Posterior vena cava (tissue), 2 donors: Measurements from ENCODE around the gene CBX2. TPM values are rescaled to one million over a fixed set of nuclear protein-coding genes. Genes with fewer than 3 reads are reported as not detected.
"Not testable (repeated sequence)": the region's sequence is repeated elsewhere in the genome, so short reads cannot be mapped to it uniquely, and the experiment has no call there.

ENCODE experiments used
- DNase-seq: peaks from one replicate; pipeline ENCODE4 v3.0.0-alpha.2; 2020; ENCODE audit warnings: low spot score
- intact Hi-C, 2 donors: fragments of 100-400 bp; cut with DNase I; formaldehyde crosslinking; loops; one replicate each; pipeline versions ENCODE4 v1.14.1 to v1.14.2; 2022 to 2023
- total RNA-seq, 2 donors: library from RNA; stranded (reverse); fragmentation: NEBNext Ultra II Directional; extraction: Animal tissue kit (Norgen Biotek cat#: 25700); gene quantifications; one replicate each; pipeline ENCODE4 v1.2.1, GENCODE V29; 2021
- donor health status: DM: yes; HTN: yes; CAD: no.
- donor health status: DM: yes; HTN: yes; CAD: no.

The CBX2 gene
- total RNA-seq, 2 donors from 2014 or later = 1.6 to 1.8 TPM

GRCh38 chr17:79741751-79742588, 36.0 kb upstream of the CBX2 start:
- intact Hi-C loops = loop anchor here (10.0 kb wide), 2 partner anchors 243 to 253 kb away; no protein-coding TSS in a partner anchor
- peak; percentile 92 for DNase-seq

GRCh38 chr17:79742589-79742918, 35.4 kb upstream of the CBX2 start:
- DNase-seq = no peak
- intact Hi-C loops = loop anchor here (10.0 kb wide), 2 partner anchors 242 to 252 kb away; no protein-coding TSS in a partner anchor

GRCh38 chr17:79742951-79743476, 34.9 kb upstream of the CBX2 start:
- no peak for DNase-seq
- intact Hi-C loops = loop anchor here (10.0 kb wide), 2 partner anchors 242 to 252 kb away; no protein-coding TSS in a partner anchor

DNA sequence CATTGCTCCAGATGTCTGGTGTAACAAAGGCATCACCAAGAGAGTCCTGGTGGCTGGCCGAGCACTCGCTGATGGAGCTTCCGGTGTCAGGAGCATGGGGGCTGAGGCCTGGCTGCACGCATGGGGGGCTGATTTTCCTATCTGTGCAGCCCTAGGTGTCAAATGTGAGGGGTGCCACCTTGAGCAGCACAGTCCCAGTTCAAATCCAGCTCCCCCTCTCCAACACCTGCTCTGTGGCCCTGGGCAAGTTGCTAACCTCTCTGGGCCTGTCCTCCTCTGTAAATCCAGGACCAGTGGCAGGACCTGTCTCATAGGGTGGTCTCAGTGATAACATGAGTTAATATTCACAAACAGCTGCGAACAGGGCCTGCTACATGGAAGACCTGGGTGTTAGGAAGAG, 34.3 kb upstream of the CBX2 start:
- intact Hi-C loops = loop anchor here (10.0 kb wide), 2 partner anchors 241 to 251 kb away; no protein-coding TSS in a partner anchor
- no peak for DNase-seq

- intact Hi-C loops = loop anchor here (10.0 kb wide), 2 partner anchors 239 to 249 kb away; no protein-coding TSS in a partner anchor
- DNase-seq = no peak
These were observed 32.3 kb upstream of the CBX2 start for GRCh38 chr17:79745641-79746105.

- intact Hi-C loops = loop anchor here (10.0 kb wide), 2 partner anchors 238 to 248 kb away; no protein-coding TSS in a partner anchor
- DNase-seq = no peak
These were observed 30.9 kb upstream of the CBX2 start for GRCh38 chr17:79746889-79747507.

- no peak for DNase-seq
- intact Hi-C loops = loop anchor here (10.0 kb wide), 2 partner anchors 237 to 247 kb away; no protein-coding TSS in a partner anchor
These were observed 30.2 kb upstream of the CBX2 start for GRCh38 chr17:79747508-79748294.

GRCh38 chr17:79748295-79749099, 29.5 kb upstream of the CBX2 start:
- peak; percentile 53 for DNase-seq
- intact Hi-C loops = loop anchor here (10.0 kb wide), 2 partner anchors 236 to 246 kb away; no protein-coding TSS in a partner anchor

DNA sequence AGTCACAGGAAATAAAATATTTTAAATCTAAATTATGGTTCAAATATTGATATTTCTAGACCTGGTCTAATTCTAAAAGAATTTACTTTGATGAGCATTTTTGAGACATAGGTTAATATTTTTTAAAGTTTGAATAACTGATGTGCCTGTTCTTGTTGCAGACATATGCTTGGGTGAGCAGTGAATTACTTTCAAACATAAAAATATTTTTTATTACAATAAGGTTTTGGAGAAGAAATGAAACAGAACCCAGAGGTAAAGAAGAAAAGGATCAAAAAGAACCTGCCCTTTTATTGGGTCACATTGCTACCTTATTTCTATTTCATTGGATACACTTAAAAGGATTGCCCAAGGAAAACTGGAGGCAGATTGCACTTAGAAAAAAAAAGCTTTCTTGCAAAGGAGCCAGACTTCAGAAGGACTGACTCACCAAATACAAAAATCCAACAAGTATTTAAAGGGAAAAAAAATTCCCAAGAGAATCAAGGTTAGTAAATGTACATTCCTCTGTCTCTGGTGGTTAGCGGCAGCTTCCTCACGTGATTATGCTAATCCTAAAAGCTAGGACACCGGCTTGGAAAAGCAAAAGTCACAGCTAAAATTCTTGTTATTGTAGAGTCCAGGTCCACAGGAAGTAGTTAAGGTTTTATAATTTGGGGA, 28.7 kb upstream of the CBX2 start:
- DNase-seq = no peak
- intact Hi-C loops = loop anchor here (10.0 kb wide), 2 partner anchors 236 to 246 kb away; no protein-coding TSS in a partner anchor

DNA sequence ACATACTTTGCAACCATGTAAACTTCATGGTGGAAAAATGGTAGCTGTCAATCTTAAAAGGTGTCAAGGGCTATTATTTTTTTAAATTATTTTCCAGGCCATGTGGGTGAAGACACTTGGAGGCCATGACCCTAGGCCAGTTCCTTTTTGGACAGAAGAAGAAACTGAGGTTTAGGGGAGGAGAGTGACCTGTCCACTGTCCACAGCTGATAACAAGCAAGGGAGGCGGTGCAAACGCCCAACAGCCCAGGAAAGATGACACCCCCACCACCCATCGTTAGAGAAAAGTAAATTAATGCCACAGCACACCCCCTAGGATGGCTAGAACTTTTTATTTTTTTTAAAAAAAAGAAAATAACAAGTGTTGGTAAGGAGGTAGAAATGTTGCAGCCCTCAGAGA, 28.0 kb upstream of the CBX2 start:
- DNase-seq = peak; percentile 15
- intact Hi-C loops = loop anchor here (10.0 kb wide), 2 partner anchors 235 to 245 kb away; no protein-coding TSS in a partner anchor

DNA sequence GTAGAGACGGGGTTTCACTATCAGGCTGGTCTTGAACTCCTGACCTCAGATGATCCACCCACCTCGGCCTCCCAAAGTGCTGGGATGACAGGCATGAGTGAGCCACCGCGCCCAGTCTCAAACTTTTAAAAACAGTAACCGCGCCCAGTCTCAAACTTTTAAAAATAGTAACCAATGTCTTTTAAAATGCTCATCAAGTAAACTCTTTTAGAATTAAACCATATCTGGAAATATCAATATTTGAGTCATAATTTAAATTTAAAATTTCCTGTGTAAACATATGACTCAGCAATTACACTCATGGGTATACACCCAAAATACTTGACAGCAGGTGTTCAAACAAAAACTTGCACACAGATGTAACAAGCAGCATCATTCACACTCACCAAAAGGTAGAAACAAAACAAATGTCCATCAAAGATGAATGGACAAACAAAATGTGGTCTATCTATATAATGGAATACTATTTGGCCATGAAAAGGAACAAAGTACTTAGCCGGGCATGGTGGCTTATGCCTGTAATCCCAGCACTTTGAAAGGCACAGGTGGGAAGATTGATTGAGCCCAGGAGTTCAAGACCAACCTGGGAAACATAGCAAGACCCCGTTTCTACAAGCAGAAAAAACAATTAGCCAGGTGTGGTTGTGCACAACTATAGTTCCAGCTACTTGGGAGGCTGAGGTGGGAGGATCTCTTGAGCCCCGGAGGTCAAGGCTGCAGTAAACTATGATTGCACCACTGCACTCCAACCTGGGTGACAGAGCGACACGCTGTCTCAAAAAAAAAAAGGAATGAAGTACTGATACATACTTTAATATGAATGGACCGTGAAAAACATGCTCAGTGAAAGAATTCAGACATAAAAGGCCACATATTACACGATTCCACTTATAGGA, 27.1 kb upstream of the CBX2 start:
- intact Hi-C loops = no loop called here
- peak; percentile 23 for DNase-seq

DNA sequence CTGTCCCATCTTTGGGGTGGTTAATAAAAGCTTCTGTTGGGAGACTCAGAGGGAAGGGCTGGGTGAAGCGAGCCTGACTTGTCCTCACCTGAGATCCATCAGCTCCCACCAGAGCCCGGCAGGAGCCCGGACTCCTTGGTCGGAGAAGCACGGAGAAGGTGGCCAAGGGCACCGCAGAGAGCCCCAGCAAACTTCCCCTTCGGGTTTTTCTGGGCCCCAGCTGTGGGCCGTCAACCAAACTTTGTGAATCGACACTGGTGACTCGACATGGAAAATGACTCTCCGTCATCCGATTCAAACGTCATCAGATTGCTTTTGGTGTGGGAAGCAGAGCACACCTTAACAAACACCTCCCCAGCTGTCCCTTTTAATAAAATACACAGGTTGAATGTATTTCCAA, 25.8 kb upstream of the CBX2 start:
- intact Hi-C loops = no loop called here
- peak; percentile 71 for DNase-seq

DNA sequence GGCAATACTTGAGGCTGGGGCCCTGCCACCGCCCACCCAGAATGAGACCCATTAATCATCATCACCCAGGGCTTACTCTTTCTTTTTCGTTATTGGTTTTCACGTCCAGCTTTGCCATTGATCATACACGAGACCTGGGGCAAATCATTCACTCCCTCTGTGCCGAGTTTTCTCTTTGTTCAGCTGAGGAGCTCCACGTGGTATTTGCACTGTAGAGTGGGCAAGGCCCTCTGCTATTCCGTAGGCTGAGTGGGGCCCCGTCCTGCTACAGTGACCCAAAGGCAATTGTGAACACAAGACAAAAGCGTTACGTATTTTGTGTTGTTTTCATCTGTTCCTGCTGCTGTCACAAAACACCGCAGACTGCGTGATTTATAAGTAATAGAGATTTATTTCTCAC, 23.6 kb upstream of the CBX2 start:
- DNase-seq = peak; percentile 44
- intact Hi-C loops = no loop called here

- DNase-seq = peak; percentile 43
- intact Hi-C loops = not testable (repeated sequence)
These were observed 23.0 kb upstream of the CBX2 start for GRCh38 chr17:79754903-79755302.

GRCh38 chr17:79755591-79755990, 22.4 kb upstream of the CBX2 start:
- DNase-seq = peak; percentile 51
- intact Hi-C loops = no loop called here

DNA sequence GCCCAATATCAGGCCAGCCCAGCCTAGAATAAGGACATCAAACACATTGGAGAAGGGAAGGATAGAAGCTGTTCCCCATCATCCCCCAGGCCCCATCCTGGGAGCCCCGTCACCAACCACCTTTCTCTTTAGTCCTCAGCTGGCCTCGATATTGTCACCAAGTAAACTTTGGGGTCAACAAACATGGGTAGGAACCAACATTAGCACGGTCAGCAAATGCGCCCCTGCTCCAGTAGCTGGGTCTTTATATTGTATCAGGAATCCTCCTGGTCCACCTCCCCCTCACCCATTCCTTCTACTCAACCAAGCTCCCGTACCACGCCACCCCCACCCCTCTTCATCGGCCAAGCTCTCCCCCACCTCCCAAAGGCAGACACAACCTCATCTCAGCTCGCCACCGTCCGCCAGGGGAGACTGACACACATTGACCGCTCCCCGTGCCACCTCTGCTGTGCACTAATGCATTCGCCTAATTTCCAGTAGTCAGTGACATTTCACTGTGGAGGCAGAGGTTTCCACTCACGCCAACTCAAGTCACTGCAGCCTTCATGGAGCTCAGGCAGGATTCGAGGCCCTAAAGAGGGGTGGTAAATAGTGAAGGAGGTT, 20.7 kb upstream of the CBX2 start:
- peak; percentile 77 for DNase-seq
- intact Hi-C loops = no loop called here
